HepG2 (cell line): ENCODE data around the gene RAB3B.

ENCODE experiments used
- MYC ChIP-seq: sonication (generic); formaldehyde crosslinking; IDR thresholded peaks from 2 replicates; pipeline ENCODE4 v1.9.0; 2021; ENCODE audit warnings: missing genetic modification reagents, borderline replicate concordance
- POLR2AphosphoS5 ChIP-seq: IDR thresholded peaks from 2 replicates; pipeline ENCODE4 v1.6.1; 2012; ENCODE audit warnings: low read depth, low read length
- ZNF775 ChIP-seq: sonication (generic); formaldehyde crosslinking; IDR thresholded peaks from 2 replicates; pipeline ENCODE4 v1.4.0; 2020; ENCODE audit warnings: missing genetic modification reagents, mild to moderate bottlenecking, moderate library complexity, borderline replicate concordance
- TF ChIP-seq, protein P1 (sequence below): IDR thresholded peaks from 2 replicates; pipeline ENCODE4 v1.6.1; 2012; ENCODE audit warnings: low read length, improper control_type of control experiment

DNA sequence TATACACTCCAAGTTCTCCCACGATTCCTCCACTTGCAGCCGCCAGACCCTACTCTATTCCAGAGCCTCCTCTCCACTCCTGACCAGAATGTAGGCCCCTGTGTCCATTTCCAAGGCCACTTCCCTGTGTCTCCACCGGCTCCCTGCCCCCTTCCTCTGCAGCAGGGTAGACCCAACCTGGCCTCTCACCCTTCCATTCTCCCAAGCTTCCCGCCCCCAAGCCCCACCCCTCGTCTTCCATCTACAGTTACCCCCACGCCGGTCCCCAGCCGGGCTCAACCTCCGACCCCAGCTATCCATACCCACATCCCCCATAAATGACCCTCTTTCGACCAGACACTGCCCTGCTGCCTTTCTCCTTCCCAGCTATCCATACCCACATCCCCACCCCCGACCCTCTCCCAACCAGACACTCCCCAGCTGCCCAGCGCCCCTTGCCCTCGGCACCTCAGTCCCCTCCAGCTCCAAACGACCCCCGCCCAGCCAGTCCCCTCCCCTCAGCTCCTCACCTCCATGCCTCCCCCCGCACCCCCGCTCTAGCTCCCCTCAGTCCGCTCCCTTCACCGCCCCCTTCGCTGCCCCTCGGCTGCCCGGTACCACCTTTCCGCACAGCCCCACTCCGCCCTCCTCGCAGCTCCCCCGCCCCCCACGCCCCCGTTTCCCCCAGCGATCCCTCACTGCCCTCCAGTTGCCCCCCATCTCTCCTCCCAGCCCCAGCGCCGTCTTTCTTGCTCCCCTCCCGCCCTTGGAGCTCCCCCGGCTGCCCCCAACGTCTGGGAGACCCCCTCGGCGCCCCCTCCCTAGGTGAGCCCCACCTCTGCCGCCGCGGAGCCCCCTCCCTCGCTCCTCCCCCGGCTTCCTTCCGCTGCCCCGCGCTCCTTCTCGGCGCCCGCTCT, 670 bp downstream of the RAB3B start:
- TF ChIP-seq MYC (CRISPR knock-in tag) (no peak), ZNF775 (no peak), POLR2AphosphoS5 (no peak)
- TF ChIP-seq, protein P1, sequence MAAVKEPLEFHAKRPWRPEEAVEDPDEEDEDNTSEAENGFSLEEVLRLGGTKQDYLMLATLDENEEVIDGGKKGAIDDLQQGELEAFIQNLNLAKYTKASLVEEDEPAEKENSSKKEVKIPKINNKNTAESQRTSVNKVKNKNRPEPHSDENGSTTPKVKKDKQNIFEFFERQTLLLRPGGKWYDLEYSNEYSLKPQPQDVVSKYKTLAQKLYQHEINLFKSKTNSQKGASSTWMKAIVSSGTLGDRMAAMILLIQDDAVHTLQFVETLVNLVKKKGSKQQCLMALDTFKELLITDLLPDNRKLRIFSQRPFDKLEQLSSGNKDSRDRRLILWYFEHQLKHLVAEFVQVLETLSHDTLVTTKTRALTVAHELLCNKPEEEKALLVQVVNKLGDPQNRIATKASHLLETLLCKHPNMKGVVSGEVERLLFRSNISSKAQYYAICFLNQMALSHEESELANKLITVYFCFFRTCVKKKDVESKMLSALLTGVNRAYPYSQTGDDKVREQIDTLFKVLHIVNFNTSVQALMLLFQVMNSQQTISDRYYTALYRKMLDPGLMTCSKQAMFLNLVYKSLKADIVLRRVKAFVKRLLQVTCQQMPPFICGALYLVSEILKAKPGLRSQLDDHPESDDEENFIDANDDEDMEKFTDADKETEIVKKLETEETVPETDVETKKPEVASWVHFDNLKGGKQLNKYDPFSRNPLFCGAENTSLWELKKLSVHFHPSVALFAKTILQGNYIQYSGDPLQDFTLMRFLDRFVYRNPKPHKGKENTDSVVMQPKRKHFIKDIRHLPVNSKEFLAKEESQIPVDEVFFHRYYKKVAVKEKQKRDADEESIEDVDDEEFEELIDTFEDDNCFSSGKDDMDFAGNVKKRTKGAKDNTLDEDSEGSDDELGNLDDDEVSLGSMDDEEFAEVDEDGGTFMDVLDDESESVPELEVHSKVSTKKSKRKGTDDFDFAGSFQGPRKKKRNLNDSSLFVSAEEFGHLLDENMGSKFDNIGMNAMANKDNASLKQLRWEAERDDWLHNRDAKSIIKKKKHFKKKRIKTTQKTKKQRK: no peak
